DND-41 (cell line): ENCODE data around the gene OR5AC2.

Source experiments
- ATAC-seq: fragments of 200-7000 bp; cut with Tn5 transposase; 3 replicates; pipeline ENCODE4 v1.9.1; 2021; ENCODE audit warnings: low read depth; ENCODE audit not compliant: insufficient read depth
- DNase-seq: peaks from one replicate; pipeline ENCODE4 v3.0.0-alpha.2; 2020
- H2AFZ ChIP-seq: 2 replicates; pipeline ENCODE4 v1.6.0; 2012; ENCODE audit warnings: low read depth, low read length
- H3K27ac ChIP-seq: 2 replicates; pipeline ENCODE4 v1.5.1; 2012; ENCODE audit warnings: low read length, inconsistent platforms
- H3K27me3 ChIP-seq: fragments of 200-600 bp; sonication (generic); 2 replicates; pipeline ENCODE4 v1.6.0; 2012; ENCODE audit warnings: low read length, mild to moderate bottlenecking, inconsistent platforms; ENCODE audit not compliant: insufficient read depth, poor library complexity
- H3K36me3 ChIP-seq: 2 replicates; pipeline ENCODE4 v1.5.1; 2012; ENCODE audit warnings: low read length, inconsistent platforms; ENCODE audit not compliant: insufficient read depth
- H3K4me1 ChIP-seq: 2 replicates; pipeline ENCODE4 v1.5.1; 2012; ENCODE audit warnings: mild to moderate bottlenecking, low read length; ENCODE audit not compliant: insufficient read depth
- H3K4me2 ChIP-seq: 2 replicates; pipeline ENCODE4 v1.6.0; 2012; ENCODE audit warnings: mild to moderate bottlenecking, moderate library complexity, low read length, inconsistent platforms; ENCODE audit not compliant: insufficient read depth
- H3K4me3 ChIP-seq, 2 experiments: fragments of 200-600 bp in 1 of 2; shearing (Covaris generic) in 1 of 2; 2 replicates each; pipeline ENCODE4 v1.5.1; 2012 to 2016; ENCODE audit warnings: inconsistent platforms in 2 of 2, low read length in 2 of 2, mild to moderate bottlenecking in 2 of 2, low read depth in 1 of 2, moderate library complexity in 1 of 2
- H3K79me2 ChIP-seq: 2 replicates; pipeline ENCODE4 v1.6.0; 2012; ENCODE audit warnings: low read length, inconsistent platforms; ENCODE audit not compliant: insufficient read depth
- H3K9ac ChIP-seq: 2 replicates; pipeline ENCODE4 v1.6.0; 2012; ENCODE audit warnings: low read depth, mild to moderate bottlenecking, inconsistent platforms, low read length, moderate library complexity
- H3K9me3 ChIP-seq: 2 replicates; pipeline ENCODE4 v1.5.1; 2012; ENCODE audit warnings: low read length, moderate library complexity, mild to moderate bottlenecking, inconsistent platforms; ENCODE audit not compliant: insufficient read depth, severe bottlenecking
- H4K20me1 ChIP-seq: 2 replicates; pipeline ENCODE4 v1.6.0; 2012; ENCODE audit warnings: low read length; ENCODE audit not compliant: insufficient read depth
- CTCF ChIP-seq: IDR thresholded peaks from 2 replicates; pipeline ENCODE4 v1.5.1; 2012; ENCODE audit warnings: borderline replicate concordance, low read length, moderate library complexity, mild to moderate bottlenecking; ENCODE audit not compliant: poor library complexity, severe bottlenecking; ENCODE audit errors: extremely low read depth
- EZH2 ChIP-seq: IDR thresholded peaks from 3 replicates; pipeline ENCODE4 v1.6.1; 2012; ENCODE audit warnings: borderline replicate concordance, low read depth, mild to moderate bottlenecking, moderate library complexity, low read length, inconsistent platforms; ENCODE audit not compliant: severe bottlenecking

Gene OR5AC2, protein sequence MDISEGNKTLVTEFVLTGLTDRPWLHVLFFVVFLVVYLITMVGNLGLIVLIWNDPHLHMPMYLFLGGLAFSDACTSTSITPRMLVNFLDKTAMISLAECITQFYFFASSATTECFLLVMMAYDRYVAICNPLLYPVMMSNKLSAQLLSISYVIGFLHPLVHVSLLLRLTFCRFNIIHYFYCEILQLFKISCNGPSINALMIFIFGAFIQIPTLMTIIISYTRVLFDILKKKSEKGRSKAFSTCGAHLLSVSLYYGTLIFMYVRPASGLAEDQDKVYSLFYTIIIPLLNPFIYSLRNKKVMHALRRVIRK

DNA sequence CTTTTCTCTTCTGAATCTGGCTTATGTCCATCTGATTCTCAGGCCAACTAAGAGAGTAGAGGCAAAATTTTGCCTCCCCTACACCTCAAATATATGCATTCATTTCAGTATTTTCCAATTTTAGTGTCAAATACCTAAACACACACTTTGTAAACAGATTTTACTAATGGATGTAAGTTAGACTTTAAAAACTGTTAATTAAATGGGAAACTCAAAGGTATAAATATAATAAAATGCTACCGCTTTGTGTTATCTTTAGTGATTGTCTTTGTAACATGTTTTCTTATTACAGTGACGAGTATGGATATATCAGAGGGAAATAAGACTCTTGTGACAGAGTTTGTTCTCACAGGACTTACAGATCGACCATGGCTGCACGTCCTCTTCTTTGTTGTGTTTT lies at the start of gene OR5AC2:
TSS of gene OR5AC2 (plus strand) at position 301 of the 400 bp plus-strand sequence. CDS start at position 301, 0 bp downstream.
- Histone ChIP-seq H3K4me1 (no peaks in the 10 kb centered on the region), H3K79me2 (no peaks in the 10 kb centered on the region), H3K9me3 (no peaks in the 10 kb centered on the region), H3K4me3 (no peak within 1 kb of the TSS), H2AFZ (no peak within 1 kb of the TSS), H3K27me3 (no peaks in the 10 kb centered on the region), H3K27ac (no peak within 1 kb of the TSS), H4K20me1 (no peaks in the 10 kb centered on the region), H3K4me2 (no peak within 1 kb of the TSS), H3K9ac (no peak within 1 kb of the TSS), H3K36me3 (no peaks in the 10 kb centered on the region)
- TF ChIP-seq CTCF (no peak), EZH2 (no peak)
- ATAC-seq (no peak), DNase-seq (no peak)

DNA sequence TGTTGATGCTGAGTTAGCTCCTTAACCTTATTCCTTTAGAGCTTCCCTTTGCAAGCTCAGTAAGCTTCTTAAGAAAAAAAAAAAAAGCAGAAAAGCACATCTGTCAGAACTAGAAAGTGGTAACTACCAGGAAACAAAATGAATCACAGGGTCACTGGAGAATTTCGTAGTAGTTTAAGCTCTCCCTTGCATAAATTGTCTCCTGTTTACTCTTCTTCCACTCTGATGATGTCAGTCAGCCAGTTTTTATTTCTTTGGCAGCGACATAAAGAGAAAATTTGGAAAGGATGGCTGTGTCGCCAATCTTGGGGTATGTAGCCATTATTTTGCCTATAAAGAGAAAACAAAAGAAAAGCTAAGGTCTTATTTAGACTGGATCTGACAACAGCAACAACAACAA lies 48.7 kb upstream of the OR5AC2 start:
- ATAC-seq (no peak), DNase-seq (no peak)
- Histone ChIP-seq H3K4me2 (no peak overlapping the region), H3K79me2 (no peaks in the 10 kb centered on the region), H3K27me3 (peaks cover 13% of the 10 kb centered on the region), H3K36me3 (no peaks in the 10 kb centered on the region), H2AFZ (no peak overlapping the region), H3K4me3 (no peak overlapping the region), H3K27ac (no peak overlapping the region), H3K9me3 (no peaks in the 10 kb centered on the region), H3K9ac (no peak overlapping the region), H3K4me1 (peaks cover 5% of the 10 kb centered on the region), H4K20me1 (no peaks in the 10 kb centered on the region)
- TF ChIP-seq EZH2 (no peak), CTCF (no peak)

DNA sequence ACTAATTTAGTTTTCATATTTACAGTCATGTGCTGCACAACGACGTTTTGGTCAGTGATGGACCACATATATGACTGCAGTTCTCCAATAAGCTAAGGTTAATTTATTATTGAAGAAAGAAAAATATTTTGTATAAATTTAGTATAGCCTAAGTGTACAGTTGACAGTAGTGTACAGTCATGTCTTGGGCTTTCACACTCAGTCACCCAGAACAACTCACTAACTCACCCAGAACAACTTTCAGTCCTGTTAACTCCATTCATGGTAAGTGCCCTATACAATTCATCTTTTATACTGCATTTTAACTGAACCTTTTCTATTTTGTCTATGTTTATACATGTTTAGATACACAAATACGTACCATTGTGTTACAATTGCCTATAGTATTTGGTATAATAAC lies 48.1 kb upstream of the OR5AC2 start:
- Histone ChIP-seq H3K4me3 (no peak overlapping the region), H3K27me3 (peaks cover 9% of the 10 kb centered on the region), H3K27ac (no peak overlapping the region), H3K9me3 (no peaks in the 10 kb centered on the region), H2AFZ (no peak overlapping the region), H4K20me1 (no peaks in the 10 kb centered on the region), H3K4me2 (no peak overlapping the region), H3K36me3 (no peaks in the 10 kb centered on the region), H3K4me1 (peaks cover 5% of the 10 kb centered on the region), H3K9ac (no peak overlapping the region), H3K79me2 (no peaks in the 10 kb centered on the region)
- TF ChIP-seq EZH2 (no peak), CTCF (no peak)
- ATAC-seq (no peak), DNase-seq (no peak)
